SK-N-SH (cell line): ENCODE measurements around the gene GAN.

Experiments used
- CHD2 ChIP-seq: fragments of 150-350 bp; IDR thresholded peaks from 2 replicates; pipeline ENCODE4 v1.6.1; 2018; ENCODE audit warnings: low read length; ENCODE audit not compliant: partially characterized antibody
- CTCF ChIP-seq: fragments of 200-600 bp; sonication (generic); IDR thresholded peaks from 2 replicates; pipeline ENCODE4 v1.6.1; 2017; ENCODE audit warnings: antibody characterized with exemption, mild to moderate bottlenecking, moderate library complexity
- EP300 ChIP-seq, 2 experiments: IDR thresholded peaks; 2 replicates each; pipeline versions ENCODE4 v1.4.0 to v1.6.1; 2012; ENCODE audit warnings: borderline replicate concordance in 1 of 2, low read depth in 1 of 2, low read length in 1 of 2
- FOSL2 ChIP-seq: IDR thresholded peaks from 2 replicates; pipeline ENCODE4 v1.4.0; 2012; ENCODE audit warnings: low read depth, mild to moderate bottlenecking, moderate library complexity, borderline replicate concordance
- MXI1 ChIP-seq: IDR thresholded peaks from 2 replicates; pipeline ENCODE4 v1.6.1; 2012; ENCODE audit warnings: mild to moderate bottlenecking, low read depth, low read length, improper control_type of control experiment
- NRF1 ChIP-seq: IDR thresholded peaks from 2 replicates; pipeline ENCODE4 v1.6.1; 2012; ENCODE audit warnings: low read depth, mild to moderate bottlenecking, low read length
- RAD21 ChIP-seq: IDR thresholded peaks from 2 replicates; pipeline ENCODE4 v1.6.1; 2012; ENCODE audit warnings: mild to moderate bottlenecking, low read length
- RCOR1 ChIP-seq: fragments of 150-350 bp; IDR thresholded peaks from 2 replicates; pipeline ENCODE4 v1.6.1; 2017; ENCODE audit warnings: antibody characterized with exemption, low read length
- RFX5 ChIP-seq: IDR thresholded peaks from 2 replicates; pipeline ENCODE4 v1.6.1; 2012; ENCODE audit warnings: mild to moderate bottlenecking, improper control_type of control experiment, low read length
- RXRA ChIP-seq: IDR thresholded peaks from 2 replicates; pipeline ENCODE4 v1.4.0; 2012; ENCODE audit warnings: low read depth, mild to moderate bottlenecking, borderline replicate concordance
- SMC3 ChIP-seq: IDR thresholded peaks from 2 replicates; pipeline ENCODE4 v1.6.1; 2012; ENCODE audit warnings: low read depth, low read length, improper control_type of control experiment
- TEAD4 ChIP-seq: IDR thresholded peaks from 2 replicates; pipeline ENCODE4 v1.4.0; 2012; ENCODE audit warnings: mild to moderate bottlenecking, borderline replicate concordance; ENCODE audit not compliant: insufficient read depth
- YY1 ChIP-seq: IDR thresholded peaks from 2 replicates; pipeline ENCODE4 v1.4.0; 2012; ENCODE audit warnings: low read depth, mild to moderate bottlenecking
- TF ChIP-seq, protein P1 (sequence below): IDR thresholded peaks from 2 replicates; pipeline ENCODE4; 2012

GRCh38 chr16:81347425-81347824, 32.7 kb downstream of the GAN start:
- TF ChIP-seq CTCF = no peak
- no peak for TF ChIP-seq RAD21
- no peak for TF ChIP-seq FOSL2
- no peak for TF ChIP-seq RCOR1
- TF ChIP-seq TEAD4 = no peak
- TF ChIP-seq MXI1 = no peak
- TF ChIP-seq, protein P1, sequence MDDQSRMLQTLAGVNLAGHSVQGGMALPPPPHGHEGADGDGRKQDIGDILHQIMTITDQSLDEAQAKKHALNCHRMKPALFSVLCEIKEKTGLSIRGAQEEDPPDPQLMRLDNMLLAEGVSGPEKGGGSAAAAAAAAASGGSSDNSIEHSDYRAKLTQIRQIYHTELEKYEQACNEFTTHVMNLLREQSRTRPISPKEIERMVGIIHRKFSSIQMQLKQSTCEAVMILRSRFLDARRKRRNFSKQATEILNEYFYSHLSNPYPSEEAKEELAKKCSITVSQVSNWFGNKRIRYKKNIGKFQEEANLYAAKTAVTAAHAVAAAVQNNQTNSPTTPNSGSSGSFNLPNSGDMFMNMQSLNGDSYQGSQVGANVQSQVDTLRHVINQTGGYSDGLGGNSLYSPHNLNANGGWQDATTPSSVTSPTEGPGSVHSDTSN = no peak
- no peak for TF ChIP-seq EP300 (IDR thresholded peaks at IDR 0.05; ENCODE audit: borderline replicate concordance in 1 of 2, low read depth in 1 of 2, low read length in 1 of 2)
- TF ChIP-seq NRF1 = no peak
- TF ChIP-seq CHD2 = no peak
- TF ChIP-seq SMC3 = no peak
- no peak for TF ChIP-seq RFX5
- TF ChIP-seq RXRA = no peak
- TF ChIP-seq YY1 = no peak
